NCI-H1930 (cell line): ENCODE measurements around the gene STX10.

Source experiments
- DNase-seq, 2 experiments: peaks; one replicate each; lab custom pipeline; 2025; lab: John Stamatoyannopoulos, UW

Gene STX10

GRCh38 chr19:13139633-13140311 lies 10.4 kb downstream of the STX10 start:
- no peak for DNase-seq

DNA sequence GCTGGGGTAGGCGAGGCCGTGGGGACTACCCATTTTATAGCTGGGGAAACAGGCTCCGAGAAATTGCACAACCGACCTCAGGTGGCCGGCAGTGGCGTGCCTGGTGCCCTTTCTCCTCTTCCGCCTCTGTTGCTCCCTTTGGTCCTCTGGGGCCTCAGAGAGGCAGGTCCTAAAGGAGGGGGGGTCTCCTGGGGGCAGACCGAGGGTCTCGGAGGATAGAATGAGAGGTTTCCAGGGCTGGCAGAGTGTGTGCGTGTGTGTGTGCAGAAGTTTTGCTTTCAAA lies 11.3 kb downstream of the STX10 start:
- DNase-seq = no peak

- no peak for DNase-seq
These were observed 11.8 kb downstream of the STX10 start for GRCh38 chr19:13138171-13138915.

DNA sequence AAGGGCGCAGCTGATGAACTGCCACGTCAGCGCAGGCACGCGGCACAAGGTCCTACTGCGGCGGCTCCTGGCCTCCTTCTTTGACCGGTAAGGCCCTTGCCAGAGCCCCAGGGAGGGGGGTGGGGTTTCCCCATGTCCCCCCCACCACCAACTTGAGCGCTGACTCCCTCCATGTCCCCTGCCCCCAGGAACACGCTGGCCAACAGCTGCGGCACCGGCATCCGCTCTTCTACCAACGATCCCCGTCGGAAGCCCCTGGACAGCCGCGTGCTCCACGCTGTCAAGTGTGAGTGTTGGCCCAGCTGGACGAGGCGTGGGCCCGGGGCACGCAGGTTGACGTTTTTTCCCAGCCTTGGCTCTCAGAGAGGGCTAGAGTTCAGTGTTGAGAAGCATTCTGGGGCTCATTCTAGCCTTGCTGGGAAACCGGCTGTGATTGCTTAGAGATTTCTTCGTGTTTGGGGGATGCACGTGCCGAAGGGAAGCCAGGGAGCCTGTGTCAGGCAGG lies 12.8 kb downstream of the STX10 start:
- no peak for DNase-seq

DNA sequence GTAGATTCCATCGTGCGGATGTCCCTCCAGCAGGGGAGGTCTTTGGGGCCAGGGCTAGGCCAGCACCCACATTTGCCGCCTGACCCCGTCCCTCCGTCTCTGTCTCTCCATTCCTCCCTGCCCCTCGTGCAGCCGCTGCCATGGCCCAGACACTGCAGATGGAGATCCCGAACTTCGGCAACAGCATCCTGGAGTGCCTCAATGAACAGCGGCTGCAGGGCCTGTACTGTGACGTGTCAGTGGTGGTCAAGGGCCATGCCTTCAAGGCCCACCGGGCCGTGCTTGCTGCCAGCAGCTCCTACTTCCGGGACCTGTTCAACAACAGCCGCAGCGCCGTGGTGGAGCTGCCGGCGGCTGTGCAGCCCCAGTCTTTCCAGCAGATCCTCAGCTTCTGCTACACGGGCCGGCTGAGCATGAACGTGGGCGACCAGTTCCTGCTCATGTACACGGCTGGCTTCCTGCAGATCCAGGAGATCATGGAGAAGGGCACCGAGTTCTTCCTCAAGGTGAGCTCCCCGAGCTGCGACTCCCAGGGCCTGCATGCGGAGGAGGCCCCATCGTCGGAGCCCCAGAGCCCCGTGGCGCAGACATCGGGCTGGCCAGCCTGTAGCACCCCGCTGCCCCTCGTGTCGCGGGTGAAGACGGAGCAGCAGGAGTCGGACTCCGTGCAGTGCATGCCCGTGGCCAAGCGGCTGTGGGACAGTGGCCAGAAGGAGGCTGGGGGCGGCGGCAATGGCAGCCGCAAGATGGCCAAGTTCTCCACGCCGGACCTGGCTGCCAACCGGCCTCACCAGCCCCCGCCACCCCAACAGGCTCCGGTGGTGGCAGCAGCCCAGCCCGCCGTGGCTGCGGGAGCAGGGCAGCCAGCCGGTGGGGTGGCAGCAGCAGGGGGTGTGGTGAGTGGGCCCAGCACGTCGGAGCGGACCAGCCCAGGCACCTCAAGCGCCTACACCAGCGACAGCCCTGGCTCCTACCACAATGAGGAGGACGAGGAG lies 14.8 kb downstream of the STX10 start:
- DNase-seq = no peak

DNA sequence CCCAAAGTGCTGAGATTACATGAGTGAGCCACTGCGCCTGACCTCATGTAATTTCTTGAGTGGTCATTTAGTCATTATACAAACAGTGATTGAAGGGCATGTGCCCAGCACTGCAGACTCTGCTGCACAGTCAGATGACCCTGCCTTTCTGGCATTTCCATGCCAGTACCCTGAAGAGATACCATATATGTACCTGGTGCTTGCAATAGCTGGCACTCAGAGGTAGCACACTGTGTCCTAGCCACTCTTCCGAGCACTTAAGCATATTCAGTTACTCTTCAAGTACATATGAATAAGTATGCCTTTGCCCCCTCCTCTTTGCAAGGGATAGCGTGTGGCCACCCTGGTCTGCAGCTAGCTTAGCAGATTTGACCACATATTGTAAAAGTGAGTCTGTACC lies 15.5 kb downstream of the STX10 start:
- DNase-seq = no peak

GRCh38 chr19:13133241-13133870 lies 16.8 kb downstream of the STX10 start:
- no peak for DNase-seq

DNA sequence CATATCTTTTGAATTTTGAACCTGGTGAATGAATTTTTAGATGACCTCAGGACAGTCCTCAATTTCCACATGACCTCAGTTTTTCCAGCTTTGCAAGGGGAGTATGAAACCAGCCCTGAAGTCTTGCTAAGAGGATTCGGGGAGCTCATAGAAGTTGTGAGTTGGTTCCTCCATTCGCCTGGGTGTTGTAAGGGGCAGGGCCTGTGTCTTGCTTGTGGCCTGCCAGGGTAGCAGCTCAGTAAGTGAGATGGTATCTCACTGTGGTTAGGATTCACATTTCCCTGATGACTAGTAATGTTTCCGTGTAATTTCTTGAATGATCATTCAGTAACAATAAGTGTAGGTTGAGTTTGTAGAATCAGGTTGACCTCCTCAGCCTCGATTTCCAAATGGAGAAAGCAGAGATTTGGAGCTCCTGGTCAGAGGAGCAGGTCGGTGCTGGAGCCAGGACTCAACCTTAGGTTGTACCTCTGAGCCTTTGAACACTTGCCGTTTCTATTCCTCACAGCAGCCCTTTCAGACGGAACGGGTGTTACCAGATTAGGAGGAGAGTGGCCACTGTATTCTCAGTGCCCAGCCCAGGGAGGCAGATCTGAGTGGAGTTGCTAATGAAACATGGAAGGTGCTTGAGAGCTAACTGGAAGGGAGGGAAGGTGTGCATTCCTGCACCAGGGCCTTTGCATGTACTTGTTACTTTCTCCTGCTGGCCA lies 17.5 kb downstream of the STX10 start:
- DNase-seq = no peak

GRCh38 chr19:13130886-13131490 lies 19.2 kb downstream of the STX10 start:
- no peak for DNase-seq

DNA sequence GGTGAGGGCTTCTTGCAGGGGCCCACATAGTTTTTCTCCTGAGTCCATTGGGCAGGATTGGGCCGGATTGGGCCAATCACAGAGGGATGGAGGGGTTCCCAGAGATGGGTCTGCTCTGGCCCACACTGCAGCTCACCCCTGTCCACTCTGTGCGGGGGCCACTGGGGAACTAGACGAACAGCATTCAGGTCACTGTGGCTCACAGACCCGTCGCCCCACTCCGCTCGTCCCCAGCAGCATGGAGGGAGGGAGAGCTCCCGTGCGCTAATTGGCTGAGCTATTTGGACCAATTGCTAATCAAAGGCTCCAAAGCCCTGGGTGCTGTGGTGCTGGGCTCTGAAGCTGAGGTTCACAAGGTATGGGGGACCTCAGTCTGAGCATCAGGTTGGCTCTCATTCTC lies 20.8 kb downstream of the STX10 start:
- no peak for DNase-seq

DNA sequence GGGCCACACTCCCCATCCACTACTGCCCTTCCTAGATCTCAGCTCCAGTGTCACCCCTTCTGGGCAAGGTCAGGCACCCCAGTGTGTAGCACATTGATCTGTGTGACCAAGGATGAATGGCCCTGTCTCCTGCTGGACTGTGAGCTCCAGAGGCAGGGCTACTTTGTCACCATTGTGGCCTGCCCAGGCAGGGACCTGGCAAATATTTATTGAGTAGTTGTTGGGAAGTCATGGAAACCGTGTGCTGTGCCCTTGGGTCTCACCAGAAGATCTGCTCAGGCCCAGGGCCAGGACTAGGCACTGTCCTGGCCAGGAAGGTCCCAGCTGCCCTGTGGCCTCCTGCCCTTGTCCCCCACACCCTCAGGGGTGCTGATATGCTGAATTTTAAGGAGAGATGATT lies 21.6 kb downstream of the STX10 start:
- no peak for DNase-seq

- DNase-seq = no peak
These were observed 22.2 kb downstream of the STX10 start for GRCh38 chr19:13127811-13128575.

- DNase-seq = no peak
These were observed 23.1 kb downstream of the STX10 start for GRCh38 chr19:13127051-13127450.

GRCh38 chr19:13122980-13123957 lies 26.9 kb downstream of the STX10 start:
- no peak for DNase-seq

DNA sequence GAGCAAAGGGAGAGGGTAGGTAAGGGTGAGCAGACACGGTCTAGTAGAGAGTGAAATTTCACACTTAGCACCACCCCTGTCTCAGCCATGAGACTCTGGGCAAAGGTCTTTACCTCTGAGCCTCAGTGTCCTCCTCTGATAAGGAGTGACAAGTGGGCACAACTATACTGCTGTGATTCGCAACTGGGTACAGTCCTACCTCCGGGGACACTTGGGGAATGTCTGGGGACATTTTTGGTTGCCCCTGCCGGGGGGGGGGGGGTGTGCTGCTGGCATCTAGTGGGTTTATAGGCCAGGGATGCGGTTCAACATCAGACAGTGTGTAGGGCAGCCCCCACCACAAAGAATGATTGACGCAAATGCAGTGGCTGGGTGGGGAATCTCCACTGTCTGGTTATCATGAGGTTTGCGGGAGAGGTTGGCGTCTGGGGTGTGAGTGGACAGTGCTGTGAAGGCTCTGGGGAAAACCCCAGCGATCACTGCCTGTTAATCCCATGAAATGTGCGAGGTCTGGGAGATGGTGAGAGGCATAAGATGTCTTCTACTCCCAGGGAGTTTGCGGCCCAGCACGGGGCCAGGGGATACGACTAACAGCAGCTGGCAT lies 27.8 kb downstream of the STX10 start:
- DNase-seq = no peak

- no peak for DNase-seq
These were observed 28.5 kb downstream of the STX10 start for GRCh38 chr19:13121551-13122274.

- no peak for DNase-seq
These were observed 29.4 kb downstream of the STX10 start for GRCh38 chr19:13120817-13121216.

GRCh38 chr19:13120031-13120430 lies 30.1 kb downstream of the STX10 start:
- DNase-seq = no peak
